ENCODE measurements around the gene ATP7A.

Gene ATP7A

GRCh38 chrX:77945910-77946545 is 35.5 kb downstream of the ATP7A start:
- DNase-seq (ENCODE audit: low read depth, low spot score) = no peak

DNA sequence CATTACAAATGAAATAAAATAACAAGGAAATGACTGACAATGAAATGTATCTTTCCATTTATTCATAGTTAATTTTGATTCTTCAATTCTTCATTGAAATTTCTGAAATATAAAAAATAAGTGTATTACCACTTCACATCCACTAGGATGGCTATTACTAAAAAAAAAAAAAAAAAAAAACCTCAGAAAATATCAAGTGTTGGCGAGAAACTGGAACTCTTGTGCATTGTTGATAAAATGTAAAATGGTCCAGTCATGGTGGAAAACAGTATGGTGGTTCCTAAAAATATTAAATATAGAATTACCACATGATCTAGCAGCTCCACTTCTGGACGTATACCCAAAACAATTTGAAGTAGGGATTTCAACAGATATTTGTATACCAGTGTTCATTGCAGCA is 36.1 kb downstream of the ATP7A start:
- no peak for DNase-seq (ENCODE audit: low read depth, low spot score)

DNA sequence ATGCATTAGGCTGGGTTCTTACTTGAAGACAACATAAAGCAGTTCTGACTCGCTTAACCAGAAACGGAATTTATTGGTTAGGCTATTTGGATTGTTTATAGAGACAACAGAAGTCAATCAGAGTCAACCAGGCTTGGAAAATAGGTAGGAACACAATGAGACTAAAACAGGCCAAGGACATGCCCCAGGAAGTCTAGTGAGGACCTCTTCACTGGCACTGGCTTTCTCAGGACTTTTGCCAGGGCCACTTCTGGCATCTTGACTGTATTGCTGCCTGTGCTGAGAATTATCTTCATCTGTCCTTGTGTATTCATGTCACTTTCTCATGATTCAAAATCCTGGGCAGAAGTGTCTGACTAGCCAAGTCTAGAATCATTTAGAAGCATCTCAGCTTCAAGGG is 39.3 kb downstream of the ATP7A start:
- DNase-seq (ENCODE audit: low read depth, low spot score) = no peak

- no peak for DNase-seq (ENCODE audit: low read depth, low spot score)
Observed at GRCh38 chrX:77952173-77952572, 41.7 kb downstream of the ATP7A start.

DNA sequence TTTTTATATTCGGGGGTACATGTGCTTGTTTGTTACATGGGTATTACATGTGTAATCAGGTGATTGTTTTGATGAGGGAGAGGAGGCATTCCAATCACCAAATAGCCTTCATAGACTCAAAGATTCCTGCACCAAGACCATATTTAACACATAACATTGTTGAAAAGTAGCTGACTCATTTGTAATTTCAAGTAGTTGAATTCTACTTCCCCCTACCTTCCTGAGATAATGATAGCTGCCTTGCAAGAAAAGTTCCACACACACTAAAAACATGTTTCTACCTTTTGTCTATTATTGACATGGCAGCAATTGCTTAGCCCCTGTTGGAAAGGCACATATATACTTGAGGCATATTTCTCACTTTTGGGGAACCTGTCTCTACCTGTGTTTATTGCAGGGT is 42.8 kb downstream of the ATP7A start:
- no peak for DNase-seq (ENCODE audit: low read depth, low spot score)

DNA sequence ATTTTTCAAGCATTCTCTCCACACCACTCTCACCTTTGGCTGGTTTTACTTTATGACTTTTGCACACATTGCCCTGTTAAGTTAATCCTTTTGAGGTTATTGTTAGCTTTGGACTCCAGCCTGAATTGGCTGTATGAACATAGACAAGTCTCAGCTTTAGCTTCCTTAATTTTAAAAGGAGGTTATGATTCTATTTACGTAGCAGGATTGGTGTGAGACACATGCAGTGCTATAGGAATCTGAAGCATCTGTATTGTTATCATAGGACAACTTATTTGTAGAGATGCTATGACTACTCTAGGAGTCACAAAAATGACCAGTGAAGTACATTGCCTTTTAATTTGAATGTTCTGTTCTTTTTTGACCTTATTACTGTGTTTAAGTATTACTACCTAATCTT is 43.2 kb downstream of the ATP7A start:
- no peak for DNase-seq (ENCODE audit: low read depth, low spot score)

- DNase-seq (ENCODE audit: low read depth, low spot score) = no peak
Observed at GRCh38 chrX:77960567-77960966, 50.1 kb downstream of the ATP7A start.

GRCh38 chrX:77961063-77961462 is 50.6 kb downstream of the ATP7A start:
- no peak for DNase-seq (ENCODE audit: low read depth, low spot score)

GRCh38 chrX:77962068-77962902 is 51.8 kb downstream of the ATP7A start:
- no peak for DNase-seq (ENCODE audit: low read depth, low spot score)

- DNase-seq (ENCODE audit: low read depth, low spot score) = no peak
Observed at GRCh38 chrX:77966361-77966760, 55.9 kb downstream of the ATP7A start.

DNA sequence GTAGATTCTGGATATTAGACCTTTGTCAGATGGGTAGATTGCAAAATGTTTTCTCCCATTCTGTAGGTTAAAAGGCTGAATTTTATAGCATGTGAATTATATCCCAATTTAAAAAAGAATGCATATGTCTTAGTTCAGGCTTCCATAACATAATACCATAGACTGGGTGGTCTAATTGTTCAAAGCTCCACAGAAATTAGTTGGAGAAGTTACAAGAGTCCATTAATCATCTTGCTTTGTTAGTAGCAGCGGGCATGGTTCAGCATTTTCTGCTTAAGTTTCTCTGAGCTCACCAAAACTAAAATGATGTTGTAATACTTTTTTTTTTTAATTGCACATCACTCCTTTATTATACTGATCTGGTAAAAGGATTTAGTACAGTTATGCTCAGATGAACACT is 57.1 kb downstream of the ATP7A start:
- no peak for DNase-seq (ENCODE audit: low read depth, low spot score)

GRCh38 chrX:77969538-77969937 is 59.0 kb downstream of the ATP7A start, which contains the start of gene PGAM4:
Gene PGAM4, minus strand, starts transcription at chrX:77969638. Its CDS starts 0 bp downstream, at chrX:77969638.
- DNase-seq (ENCODE audit: low read depth, low spot score) = no peak

DNA sequence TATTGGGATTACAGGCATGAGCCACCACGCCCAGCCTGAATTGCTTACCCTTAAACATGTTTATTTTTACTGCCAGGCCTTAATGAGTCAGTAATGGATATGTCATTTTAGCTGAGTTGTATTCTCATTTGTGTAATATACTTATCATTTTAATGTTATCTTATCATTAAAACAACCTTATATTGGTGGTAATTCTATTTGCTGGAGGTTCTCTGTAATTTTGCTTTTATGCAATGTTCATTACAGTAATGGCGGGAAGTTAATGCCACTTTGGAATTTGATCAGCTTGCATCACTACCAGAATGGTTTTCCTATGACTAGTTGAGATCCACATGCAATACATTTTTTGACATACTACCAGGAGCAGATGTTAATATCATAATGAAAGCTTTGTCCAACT is 65.3 kb downstream of the ATP7A start:
- DNase-seq (ENCODE audit: low read depth, low spot score) = no peak

- DNase-seq (ENCODE audit: low read depth, low spot score) = no peak
Observed at GRCh38 chrX:77977095-77977494, 66.6 kb downstream of the ATP7A start.

DNA sequence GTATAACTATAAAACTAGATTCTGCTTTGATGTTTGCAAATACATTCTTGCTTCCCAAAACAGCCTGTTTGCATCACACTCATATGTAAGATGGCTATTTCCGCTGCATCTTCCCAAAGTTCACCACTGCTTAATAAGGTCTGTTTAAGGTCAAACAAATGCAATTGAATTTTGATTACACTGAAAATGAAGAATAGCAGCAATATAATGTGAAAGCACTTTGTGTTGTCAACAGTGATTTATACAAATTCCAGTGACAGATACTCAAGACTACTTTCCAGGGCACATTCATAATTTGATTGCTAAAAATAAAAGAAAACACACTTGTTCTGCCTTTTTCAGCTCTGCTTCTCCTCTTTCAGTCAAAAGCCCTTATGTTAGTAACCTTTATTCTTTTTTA is 67.0 kb downstream of the ATP7A start:
- no peak for DNase-seq (ENCODE audit: low read depth, low spot score)

- DNase-seq (ENCODE audit: low read depth, low spot score) = no peak
Observed at GRCh38 chrX:77979870-77980269, 69.4 kb downstream of the ATP7A start.

- DNase-seq (ENCODE audit: low read depth, low spot score) = no peak
Observed at GRCh38 chrX:78011846-78012245, 101.4 kb downstream of the ATP7A start.

GRCh38 chrX:78019586-78020483 is 109.3 kb downstream of the ATP7A start:
- DNase-seq (ENCODE audit: low read depth, low spot score) = no peak

DNA sequence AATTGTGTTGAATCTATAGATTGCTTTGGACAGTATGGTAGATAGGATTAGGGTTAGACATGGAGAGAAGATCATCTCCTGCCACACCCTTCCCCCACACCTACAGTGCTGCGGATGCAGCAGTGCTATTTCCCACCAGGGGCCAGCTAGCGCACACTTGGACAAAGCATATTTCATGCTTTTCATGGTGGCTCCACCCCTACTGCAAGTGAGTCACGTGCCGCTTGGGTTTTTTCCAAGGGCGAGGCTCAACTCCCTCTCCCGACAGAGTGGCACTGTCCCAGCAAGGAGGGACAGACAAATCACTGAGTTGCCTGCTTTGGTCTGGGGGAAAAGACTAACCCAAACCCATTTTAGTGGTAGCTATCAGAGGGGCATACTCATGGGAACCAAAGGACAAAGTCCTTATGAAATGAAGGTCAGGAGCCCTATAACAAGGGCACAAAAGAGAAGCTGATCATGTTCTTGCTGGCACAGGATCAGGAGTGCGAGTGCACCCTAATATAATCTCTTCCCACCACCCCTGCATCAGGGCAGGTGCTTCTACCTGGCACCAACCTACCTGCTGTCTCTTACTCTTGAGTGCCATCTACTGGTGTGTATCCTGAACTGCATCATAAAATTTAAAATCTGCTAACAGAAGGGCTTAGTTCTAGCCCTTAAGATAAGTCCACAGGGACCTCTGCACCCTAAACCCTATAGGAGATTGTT is 114.0 kb downstream of the ATP7A start:
- no peak for DNase-seq (ENCODE audit: low read depth, low spot score)

DNA sequence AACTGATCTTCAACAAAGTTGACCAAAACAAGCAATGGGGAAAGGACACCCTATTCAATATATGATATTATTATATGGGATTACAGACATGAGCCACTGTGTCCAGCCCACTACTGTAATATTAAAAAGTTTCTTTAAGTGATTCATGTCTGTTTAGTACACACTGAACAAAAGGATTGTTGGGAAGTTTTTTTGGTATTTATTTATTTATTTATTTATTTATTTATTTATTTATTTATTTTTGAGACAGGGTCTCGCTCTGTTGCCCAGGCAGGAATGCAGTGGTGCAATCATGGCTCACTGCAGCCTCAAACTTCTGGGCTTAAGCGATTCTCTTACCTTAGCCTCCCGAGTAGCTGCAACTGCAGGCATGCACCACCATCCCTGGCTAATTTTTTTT is 117.3 kb downstream of the ATP7A start:
- DNase-seq (ENCODE audit: low read depth, low spot score) = no peak

GRCh38 chrX:78029663-78030062 is 119.2 kb downstream of the ATP7A start:
- DNase-seq (ENCODE audit: low read depth, low spot score) = no peak

- DNase-seq (ENCODE audit: low read depth, low spot score) = no peak
Observed at GRCh38 chrX:78035061-78035460, 124.6 kb downstream of the ATP7A start.

All from activated naive CD8-positive, alpha-beta T cell treated with anti-CD3 and anti-CD28 coated beads, Interleukin-2, amount 50 U/mL, for 16 hours (primary cell).